NCI-H526 treated with DMSO at 0.1 percent for 48 hours (cell line): ENCODE data around the gene ULK4.
"Not testable (repeated sequence)": the region's sequence is repeated elsewhere in the genome, so short reads cannot be mapped to it uniquely, and the experiment has no call there.

Experiments
- DNase-seq: peaks from one replicate; lab custom pipeline; 2025; lab: John Stamatoyannopoulos, UW

The ULK4 gene

GRCh38 chr3:41690766-41691563 lies 270.9 kb downstream of the ULK4 start:
- no peak for DNase-seq

GRCh38 chr3:41688595-41689380 lies 273.1 kb downstream of the ULK4 start:
- no peak for DNase-seq

DNA sequence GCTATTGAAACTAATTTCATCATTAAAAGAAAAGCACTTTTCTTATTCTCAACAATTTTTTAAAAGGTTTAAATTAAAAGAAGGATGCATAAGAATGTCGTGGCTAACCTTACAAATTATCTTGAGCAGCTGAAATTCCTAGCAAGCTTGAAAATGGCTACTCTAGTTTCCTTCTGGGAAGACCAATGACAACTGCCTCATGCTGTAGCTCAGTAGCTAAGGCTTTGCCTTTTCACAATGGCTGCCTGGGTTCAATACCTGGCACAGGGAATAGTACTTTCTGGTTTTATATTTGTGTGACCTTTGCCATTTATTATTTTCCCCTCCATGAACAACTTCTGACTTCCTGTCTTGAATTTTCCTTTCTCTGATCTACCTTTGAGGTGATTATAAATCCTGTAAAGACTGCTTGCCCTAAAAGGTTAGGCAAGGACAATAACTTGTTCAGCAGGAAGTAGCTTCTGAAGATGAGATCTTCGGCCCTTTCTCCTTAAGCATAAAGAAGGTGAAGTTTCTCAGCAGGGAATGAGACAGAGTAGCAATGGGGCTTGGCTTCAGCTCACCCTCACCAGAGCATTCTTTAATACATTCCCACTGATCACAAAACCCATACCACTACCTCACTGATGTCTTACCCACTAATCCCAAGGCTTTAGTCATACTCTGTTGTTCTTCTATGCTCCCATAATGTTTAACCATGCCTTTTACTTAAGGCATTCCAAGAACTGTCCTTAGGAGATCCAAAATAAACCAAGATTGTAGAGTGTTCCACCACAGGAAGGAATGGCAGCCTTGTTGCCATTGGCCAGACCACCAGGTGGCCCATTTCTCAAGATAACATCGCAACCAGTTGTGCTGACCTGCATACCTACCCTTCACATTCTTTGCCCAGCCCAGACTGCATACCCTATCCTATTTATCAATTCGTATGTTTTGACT lies 276.8 kb downstream of the ULK4 start:
- DNase-seq: no peak

GRCh38 chr3:41683666-41684350 lies 278.1 kb downstream of the ULK4 start:
- DNase-seq: no peak

GRCh38 chr3:41682996-41683395 lies 278.9 kb downstream of the ULK4 start:
- DNase-seq: no peak

- DNase-seq: no peak
These were observed 279.5 kb downstream of the ULK4 start for GRCh38 chr3:41682382-41682781.

- no peak for DNase-seq
These were observed 280.4 kb downstream of the ULK4 start for GRCh38 chr3:41681479-41681878.

DNA sequence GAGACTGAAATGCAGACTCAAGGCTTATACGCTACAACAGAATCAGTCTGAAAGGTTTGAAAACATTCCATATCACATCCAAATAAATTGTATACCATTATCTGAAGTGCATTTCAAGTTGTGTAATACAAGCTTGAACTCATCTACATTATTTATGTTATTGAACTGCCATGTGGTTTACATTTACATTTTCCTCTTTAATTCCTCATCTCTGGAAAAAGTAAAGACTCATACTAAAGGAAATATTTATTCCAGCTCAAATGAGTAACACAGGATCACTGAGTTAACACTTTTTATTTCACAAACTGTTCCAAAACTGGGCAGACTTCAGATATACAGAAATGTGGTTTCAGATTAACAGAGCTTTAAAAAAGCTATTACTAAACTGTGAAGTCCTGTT lies 282.5 kb downstream of the ULK4 start:
- no peak for DNase-seq

DNA sequence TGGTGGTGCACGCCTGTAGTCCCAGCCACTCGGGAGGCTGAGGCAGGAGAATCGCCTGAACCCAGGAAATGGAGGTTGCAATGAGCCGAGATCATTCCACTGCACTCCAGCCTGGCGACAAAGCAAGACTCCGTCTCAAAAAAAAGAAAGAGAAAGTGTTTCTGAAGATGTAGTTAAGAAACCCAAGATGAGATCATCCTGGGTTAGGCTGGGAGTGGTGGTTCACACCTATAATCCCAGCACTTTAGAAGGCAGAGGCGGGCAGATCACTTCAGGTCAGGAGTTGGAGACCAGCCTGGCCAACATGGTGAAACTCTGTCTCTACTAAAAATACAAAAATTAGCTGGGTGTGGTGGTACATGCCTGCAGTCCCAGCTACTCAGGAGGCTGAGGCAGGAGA lies 286.8 kb downstream of the ULK4 start:
- not testable (repeated sequence) for DNase-seq

- DNase-seq: no peak
These were observed 287.5 kb downstream of the ULK4 start for GRCh38 chr3:41674449-41674848.

DNA sequence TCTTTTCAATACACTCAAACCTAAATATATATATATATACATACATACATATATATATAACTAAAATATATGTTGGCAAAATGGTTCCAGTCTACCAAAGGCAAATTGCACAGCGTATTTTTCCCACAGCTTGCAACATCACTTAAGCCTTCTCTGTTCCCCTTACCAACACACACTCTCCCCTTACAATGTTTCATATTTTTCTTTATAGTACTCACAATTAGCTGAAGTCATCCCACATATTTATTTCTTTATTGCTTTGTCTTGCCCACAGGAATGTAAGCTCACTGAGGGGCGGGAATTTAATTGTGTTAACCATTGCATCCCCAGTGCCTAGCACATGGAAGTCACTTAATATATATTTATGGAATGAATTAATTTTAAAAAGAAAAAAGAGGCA lies 288.3 kb downstream of the ULK4 start:
- no peak for DNase-seq

- DNase-seq: no peak
These were observed 293.5 kb downstream of the ULK4 start for GRCh38 chr3:41668379-41668778.

DNA sequence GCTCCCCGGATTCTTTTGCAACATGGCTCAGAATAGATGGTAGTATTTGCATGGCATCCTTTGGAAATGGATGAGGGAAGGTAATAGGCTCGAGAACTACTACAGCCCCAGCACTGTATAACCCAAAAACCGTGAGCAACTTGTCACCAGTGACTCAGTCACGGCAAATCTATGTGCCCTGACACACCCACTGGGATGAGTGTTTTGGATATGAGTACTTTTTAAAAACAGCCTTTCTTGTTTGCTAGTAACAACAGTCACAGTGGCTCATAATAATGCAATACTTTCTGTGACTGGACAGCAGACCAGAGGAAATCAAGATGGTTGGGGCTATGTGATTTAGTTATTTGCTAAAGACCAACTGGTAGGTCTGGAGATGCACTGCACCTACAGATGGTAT lies 299.6 kb downstream of the ULK4 start:
- no peak for DNase-seq

DNA sequence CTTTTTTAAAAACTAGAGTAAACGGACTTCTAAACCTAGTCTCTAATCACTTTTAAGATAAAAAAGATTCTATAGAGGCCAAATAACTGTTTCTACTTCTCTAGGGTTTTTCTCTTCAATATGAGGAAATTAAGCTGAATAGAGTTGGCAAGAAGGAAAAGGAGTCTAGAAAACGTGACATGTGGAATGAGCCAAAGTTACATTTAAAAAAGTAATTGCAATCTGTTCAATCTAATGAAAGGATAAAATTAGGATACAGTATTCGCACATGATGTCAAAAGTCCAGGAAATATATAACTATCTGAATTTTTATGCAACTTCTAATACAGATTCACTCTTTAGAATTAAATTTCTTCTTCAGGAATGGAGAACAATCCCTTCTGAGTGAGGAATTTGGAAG lies 300.1 kb downstream of the ULK4 start:
- DNase-seq: no peak

DNA sequence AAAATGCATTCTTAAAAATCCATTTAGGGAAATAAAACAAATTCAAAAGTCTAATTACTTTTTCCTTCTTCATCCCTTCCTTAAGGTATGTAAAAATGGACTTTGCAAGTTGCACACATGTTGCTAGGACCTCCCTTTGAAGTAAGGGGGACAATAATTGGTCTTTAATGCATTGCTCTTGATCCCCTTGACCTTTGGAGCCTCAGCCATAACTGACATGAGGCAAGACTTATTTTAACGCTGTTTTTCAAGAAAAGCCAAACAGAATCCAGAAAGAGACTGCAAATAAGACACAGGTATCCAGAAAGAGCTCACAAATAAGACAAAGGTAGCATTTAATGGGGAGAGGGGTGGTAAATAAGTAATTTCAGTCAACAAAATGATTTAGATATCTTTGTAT lies 301.4 kb downstream of the ULK4 start:
- DNase-seq: no peak

DNA sequence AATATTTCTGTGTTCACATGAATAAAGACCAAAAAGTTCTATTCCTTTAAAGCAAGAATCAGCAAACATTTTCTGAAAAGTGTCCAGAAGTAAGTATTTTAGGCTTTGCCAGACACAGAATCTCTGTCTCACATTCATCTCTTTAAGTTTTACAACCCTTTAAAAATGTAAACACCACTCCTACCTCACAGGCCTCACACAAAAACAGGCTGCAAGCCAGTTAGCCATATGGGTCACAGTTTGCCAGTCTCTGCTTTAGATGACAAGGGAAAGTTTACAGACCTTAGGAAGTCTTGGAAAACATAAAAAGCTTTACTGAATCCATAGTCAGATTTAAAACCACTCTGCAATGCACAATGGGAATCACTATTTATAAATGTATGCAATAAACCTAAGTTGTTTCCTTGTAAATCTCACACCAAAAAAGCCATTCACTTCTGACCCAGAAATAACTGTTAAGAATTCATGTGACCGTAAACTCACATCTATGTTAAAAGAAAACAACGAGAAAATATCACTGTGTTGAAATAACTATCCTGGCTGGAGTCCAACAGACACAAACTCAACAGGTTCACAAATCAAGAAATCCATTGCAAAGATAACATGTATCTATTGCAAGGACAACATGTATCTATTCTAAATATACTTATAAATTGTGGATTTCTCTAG lies 308.2 kb downstream of the ULK4 start:
- DNase-seq: no peak

DNA sequence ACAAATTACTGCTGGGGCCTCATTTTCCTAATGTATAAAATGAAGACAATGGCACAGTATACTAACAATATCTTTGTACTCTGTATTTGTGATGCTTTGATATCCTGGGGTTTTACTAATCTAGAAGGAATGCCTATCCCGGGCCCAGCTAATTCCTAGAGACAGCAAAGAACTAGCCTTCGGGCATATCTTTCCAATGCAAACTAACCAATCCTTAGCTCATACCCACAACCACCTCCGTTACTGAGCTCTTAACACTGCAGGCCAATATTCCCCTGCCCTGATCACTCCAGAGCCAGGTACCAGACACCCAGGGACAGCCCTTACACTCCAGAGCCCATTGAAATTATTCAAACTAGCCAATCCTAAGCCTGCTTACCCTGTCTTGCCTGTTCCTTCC lies 309.0 kb downstream of the ULK4 start:
- no peak for DNase-seq

DNA sequence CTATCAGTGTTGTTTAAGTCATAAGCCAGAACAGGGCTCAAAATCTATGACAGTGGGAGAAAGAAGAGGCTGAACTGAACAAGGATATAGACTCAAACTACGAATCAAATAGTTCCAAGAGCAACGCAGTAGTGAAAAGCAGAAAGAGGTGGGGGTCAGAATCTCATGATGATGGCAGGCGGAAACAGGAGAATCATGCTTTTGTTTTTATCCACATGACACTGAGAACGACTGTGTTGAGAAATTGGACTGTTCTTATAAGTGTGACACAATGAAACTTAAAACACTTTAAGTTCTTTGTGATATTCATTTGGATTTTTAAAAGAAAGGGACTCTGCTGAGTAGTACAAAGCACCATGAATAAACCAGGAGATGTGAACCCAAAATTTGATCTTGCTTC lies 309.4 kb downstream of the ULK4 start:
- no peak for DNase-seq

GRCh38 chr3:41651718-41652117 lies 310.2 kb downstream of the ULK4 start:
- no peak for DNase-seq

DNA sequence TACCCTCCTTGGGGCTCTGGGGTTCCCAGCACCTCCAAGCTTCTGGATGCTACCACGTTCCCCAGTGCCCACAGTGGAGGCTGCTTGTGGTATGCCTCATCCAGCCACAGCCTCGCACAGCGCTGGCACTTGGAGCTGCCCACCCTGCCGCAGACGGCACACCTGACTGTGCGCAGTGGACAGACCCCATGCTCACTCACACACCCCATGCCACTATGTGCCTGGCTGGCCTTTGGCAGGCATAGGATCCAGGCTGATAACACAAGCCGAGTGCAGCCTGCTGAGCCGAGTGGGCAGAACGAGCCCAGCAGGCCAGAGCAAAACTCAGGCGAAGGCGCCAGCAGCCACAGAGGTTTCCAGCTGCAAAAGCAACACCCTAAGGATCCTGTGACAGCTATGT lies 311.5 kb downstream of the ULK4 start:
- DNase-seq: no peak

DNA sequence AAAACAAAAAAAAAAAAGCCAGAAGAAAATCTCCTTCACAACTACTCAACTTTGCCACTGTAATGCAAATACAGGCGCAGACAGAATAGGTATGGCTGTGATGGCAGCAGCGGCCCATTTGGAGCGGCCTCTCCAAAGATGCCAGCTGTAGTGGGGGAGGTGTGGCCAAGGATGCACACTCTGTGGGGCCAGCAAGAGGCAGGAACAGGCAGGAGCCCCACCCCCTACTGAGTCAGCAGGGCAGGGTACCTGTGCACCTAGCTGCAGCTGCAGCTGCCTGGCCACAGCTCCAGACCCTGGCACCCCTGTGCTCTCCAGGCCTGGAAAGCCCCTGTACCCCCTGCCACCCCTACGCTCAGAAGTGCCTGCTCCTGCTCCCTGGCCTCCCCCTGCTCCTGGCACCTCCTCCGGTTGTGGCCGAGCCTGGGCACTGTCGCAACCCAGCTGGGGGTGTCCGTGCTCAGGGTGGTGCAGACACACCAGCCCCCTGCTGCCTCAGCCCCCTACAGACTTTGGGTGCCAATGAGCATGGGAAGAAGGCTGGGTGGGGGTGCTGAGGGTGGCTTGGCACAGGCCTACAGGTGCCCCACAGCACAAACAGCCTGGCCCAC lies 312.7 kb downstream of the ULK4 start:
- no peak for DNase-seq
